Liver (tissue), 3 donors: ENCODE data around the gene YPEL3.

Experiments
- ATF3 ChIP-seq: IDR thresholded peaks from 2 replicates; pipeline ENCODE4 v1.6.1; 2016; ENCODE audit warnings: antibody characterized with exemption
- CTCF ChIP-seq: fragments of 150-350 bp; IDR thresholded peaks from 2 replicates; pipeline ENCODE4 v1.5.1; 2017; ENCODE audit warnings: improper control_type of control experiment, low read depth, low read length; ENCODE audit not compliant: missing input control
- EGR1 ChIP-seq, 2 donors: IDR thresholded peaks; 2 replicates each; pipeline ENCODE4 v1.6.1; 2016 to 2018; ENCODE audit warnings: antibody characterized with exemption in 2 of 2, low read depth in 2 of 2
- FOXA1 ChIP-seq: IDR thresholded peaks from 2 replicates; pipeline ENCODE4 v1.6.1; 2016; ENCODE audit warnings: antibody characterized with exemption
- JUND ChIP-seq, 2 donors: IDR thresholded peaks; 2 replicates each; pipeline ENCODE4 v1.6.1; 2016; ENCODE audit warnings: antibody characterized with exemption in 2 of 2
- MAX ChIP-seq: IDR thresholded peaks from 2 replicates; pipeline ENCODE4 v1.6.1; 2016; ENCODE audit warnings: antibody characterized with exemption
- NR2F2 ChIP-seq: IDR thresholded peaks from 2 replicates; pipeline ENCODE4 v1.6.1; 2016; ENCODE audit warnings: antibody characterized with exemption
- RAD21 ChIP-seq, 2 donors: IDR thresholded peaks; 2 replicates each; pipeline ENCODE4 v1.6.1; 2016; ENCODE audit warnings: antibody characterized with exemption in 2 of 2, mild to moderate bottlenecking in 2 of 2
- REST ChIP-seq: IDR thresholded peaks from 2 replicates; pipeline ENCODE4 v1.6.1; 2016; ENCODE audit warnings: antibody characterized with exemption, mild to moderate bottlenecking
- RXRA ChIP-seq, 2 donors: IDR thresholded peaks; 2 replicates each; pipeline ENCODE4 v1.6.1; 2017 to 2018; ENCODE audit warnings: antibody characterized with exemption in 2 of 2, mild to moderate bottlenecking in 1 of 2
- SP1 ChIP-seq: IDR thresholded peaks from 2 replicates; pipeline ENCODE4 v1.6.1; 2018; ENCODE audit warnings: antibody characterized with exemption, mild to moderate bottlenecking
- TAF1 ChIP-seq: conservative IDR thresholded peaks from 2 replicates; pipeline ENCODE4 v1.6.1; 2016; ENCODE audit warnings: antibody characterized with exemption, mild to moderate bottlenecking
- ZBTB33 ChIP-seq: IDR thresholded peaks from 2 replicates; pipeline ENCODE4 v1.6.1; 2016; ENCODE audit warnings: antibody characterized with exemption
- donor health status: healthy.
- donor health status: healthy.

GRCh38 chr16:30116291-30117207, 20.5 kb upstream of the YPEL3 start:
- TF ChIP-seq CTCF (no peak), SP1 (no peak), JUND (IDR thresholded peaks at IDR 0.05) (no peak), MAX (no peak), REST (no peak), FOXA1 (no peak), TAF1 (no peak), ATF3 (no peak), EGR1 (IDR thresholded peaks at IDR 0.05; ENCODE audit: low read depth in 2 of 2) (no peak), RAD21 (IDR thresholded peaks at IDR 0.05) (no peak), RXRA (IDR thresholded peaks at IDR 0.05) (no peak), ZBTB33 (no peak), NR2F2 (no peak)
